GM18858 (cell line): ENCODE data around the gene PRDM15.

Experiments
- ATAC-seq: cut with Tn5 transposase; IDR thresholded peaks from one replicate; pipeline ENCODE4 v1.9.1; 2021; ENCODE audit not compliant: unreplicated experiment

The PRDM15 gene

DNA sequence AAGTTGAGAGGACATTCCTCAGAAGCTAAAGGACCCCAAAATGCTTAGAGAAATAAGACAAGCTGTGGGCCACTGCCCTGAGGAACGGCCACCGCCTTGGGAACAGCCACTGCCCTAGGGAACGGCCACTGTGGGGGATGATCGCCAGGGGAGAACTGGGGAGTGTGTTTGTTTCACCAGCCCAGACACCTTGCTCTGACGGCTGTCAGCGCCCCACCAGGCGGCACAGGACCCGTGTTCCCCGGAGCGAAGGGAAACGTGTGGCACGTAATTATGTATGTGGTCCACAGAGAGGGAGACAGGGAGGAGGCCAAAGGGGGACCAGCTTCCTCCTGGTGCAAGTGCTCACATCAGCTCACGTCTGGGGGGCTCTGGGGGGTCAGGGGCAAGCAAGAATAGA, 66.5 kb downstream of the PRDM15 start:
- ATAC-seq = no peak

DNA sequence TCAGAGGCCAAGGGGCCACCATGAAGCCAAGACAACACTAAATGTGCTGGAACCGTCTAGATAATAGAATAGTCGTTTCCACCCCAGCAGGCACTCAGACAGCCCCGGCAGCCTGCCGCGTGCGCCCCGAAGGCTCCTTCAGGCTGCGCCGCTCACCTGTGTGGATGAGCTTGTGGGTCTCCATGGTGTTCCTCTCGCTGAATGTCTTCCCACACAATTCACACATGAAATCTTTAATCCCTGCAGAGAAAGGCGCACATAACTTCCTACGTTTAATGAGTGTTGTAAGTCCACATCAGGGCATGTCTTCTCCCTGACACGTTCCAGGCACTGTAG, 68.6 kb downstream of the PRDM15 start:
- no peak for ATAC-seq

DNA sequence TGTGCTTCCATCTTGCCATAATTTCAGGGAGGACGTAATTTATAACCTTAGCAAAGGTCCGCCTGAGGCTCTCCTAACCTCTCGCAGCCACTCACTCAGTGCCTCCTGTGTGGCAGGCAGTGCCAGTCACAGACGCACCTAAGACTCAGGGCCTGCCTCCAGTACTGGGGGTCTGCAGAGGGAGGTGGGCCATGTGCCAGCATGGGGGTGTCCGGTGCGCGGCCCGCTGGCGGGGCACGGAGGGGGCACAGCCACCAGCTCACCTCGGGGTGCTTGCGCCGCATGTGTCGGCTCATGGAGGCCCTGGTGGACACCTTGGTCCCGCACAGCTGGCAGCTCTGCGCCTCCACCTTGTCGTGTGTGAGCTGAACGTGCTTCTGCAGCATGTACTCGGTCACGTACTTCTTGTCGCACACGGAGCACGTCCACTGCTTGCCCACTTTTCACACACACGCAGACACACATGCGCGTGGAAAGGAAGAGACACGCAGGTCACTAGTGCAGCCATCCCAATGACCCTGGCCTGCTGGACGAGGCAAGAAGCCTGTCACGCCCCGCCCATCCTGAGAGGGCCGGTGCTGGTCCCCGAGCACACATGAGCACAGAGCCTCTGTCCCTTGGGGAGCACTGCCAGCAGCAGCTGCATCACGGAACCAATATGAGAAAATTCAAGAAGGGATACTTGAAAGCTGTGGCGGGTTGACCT, 69.1 kb downstream of the PRDM15 start:
- no peak for ATAC-seq

DNA sequence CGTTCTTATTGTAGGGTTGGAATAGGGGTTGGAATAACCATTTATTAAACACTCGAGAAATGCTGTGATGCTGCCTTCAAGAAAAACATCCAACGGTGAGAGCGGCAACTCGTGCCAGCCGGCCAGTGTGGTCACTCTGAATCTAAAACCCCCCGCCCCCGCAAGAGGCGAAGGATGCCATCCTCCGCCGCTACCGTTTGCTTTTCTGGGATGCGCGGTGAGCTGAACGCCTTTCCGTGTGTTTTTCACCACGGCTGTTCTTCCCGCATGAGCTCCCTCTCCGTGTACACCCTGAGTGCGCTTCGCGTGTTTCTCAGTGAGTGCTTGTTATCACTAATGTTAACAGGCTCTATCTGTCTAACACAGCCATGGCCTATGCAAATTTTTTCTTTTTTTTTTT, 70.3 kb downstream of the PRDM15 start:
- ATAC-seq = no peak

DNA sequence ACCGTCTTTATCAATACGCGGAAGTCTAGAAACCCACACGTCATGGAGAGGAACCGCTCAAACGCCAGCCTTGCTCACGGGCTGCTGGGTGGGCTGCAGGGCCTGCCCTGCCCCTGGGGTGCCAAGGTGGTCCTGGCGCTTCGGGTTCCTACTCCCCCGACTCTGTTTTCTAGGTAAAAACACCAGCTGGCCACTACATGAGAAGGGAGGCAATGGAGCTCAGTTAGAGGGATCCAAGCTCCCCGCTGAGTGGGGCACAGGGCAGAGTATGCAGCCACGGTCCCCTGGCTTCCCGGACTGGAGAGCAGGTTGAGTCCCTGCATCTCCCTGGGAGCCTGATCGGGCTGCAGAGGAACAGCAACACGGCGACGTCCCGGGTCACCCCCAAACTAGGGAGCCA, 71.0 kb downstream of the PRDM15 start:
- no peak for ATAC-seq

DNA sequence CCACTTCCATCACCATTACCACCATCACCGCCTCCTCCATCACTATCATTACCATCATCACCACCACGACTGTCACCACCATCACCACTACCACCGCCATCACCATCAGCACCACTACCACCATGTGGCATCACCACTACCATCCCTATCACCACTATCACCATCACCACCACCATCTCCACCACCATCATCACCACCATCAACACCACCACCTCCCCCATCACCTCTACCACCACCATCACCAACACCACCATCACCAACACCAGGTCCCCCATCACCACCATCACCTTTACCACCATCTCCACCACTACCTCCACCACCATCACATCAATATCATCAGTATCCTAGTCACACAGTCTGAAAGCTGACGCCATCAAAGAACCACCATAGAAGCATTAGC, 72.4 kb downstream of the PRDM15 start:
- no peak for ATAC-seq

DNA sequence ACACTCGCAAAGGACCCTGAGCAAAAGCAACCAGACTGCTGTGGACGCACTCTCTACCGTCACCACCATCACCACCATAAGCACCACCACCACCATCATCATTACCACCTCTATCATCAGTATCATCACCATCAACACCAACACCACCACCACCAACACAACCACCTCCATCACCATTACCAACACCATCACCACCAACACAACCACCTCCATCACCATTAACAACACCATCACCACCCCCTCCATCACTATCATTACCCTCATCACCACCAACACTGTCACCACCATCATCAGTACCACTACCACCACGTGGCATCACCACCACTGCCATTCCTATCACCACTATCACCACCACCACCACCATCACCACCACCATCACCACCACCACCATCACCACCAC, 73.5 kb downstream of the PRDM15 start:
- no peak for ATAC-seq

DNA sequence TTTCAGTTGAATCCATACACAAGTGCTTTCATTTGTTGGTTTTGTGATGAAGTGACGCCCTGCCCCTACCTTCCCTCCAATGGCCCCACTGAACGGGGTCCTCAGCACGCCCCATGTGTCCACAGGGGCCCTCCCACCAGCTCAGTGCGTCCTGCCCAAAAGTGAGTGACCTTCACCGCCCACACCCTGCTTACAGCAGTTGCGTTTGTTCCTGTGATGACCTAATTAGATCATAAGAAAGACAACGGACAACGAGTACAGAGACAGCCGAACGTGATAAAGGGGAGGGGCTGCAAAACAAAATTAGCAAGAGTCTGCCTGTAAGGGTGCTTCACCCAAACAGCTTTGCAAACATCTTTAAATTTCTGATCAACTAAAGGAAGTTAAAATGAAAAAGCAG, 74.1 kb downstream of the PRDM15 start:
- ATAC-seq = no peak

DNA sequence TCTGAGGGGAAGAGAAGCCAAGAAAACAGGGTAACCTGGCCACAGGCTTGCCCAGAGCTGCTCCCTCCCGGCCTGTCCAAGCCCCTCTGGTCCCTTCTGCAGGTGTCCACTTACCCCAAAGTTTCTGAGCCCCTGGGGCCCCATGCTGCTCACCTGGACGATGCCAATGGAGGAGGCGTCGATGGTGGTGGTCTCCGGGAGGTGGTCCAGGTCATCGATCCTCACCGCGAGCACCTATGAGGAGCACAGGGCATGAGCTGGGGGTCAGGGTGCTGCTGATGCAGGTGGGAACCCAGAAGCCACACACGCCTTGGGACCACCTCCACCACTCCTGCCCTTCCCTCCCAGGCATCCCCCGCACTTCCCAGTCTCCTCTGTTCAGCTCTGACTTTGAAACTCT, 74.8 kb downstream of the PRDM15 start:
- no peak for ATAC-seq

DNA sequence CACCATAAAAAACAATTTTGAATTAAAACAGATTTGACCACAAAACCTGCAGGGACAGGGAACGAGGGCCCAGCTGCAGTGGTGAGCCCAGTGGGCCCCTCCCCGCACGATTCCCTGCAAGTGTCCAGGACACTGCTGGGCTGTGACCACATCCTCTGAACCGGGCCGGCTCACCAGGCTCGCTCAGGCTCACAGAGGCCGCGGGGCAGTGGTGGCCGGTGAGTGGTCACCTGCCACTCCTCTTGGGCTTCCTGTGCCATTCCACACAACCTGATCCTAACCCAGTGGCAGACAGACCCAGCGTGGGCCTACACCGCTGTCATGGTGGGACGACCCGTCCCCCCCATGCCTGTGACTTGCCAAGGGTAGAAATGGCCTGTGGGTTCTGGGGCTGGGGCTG, 75.8 kb downstream of the PRDM15 start:
- ATAC-seq = no peak

DNA sequence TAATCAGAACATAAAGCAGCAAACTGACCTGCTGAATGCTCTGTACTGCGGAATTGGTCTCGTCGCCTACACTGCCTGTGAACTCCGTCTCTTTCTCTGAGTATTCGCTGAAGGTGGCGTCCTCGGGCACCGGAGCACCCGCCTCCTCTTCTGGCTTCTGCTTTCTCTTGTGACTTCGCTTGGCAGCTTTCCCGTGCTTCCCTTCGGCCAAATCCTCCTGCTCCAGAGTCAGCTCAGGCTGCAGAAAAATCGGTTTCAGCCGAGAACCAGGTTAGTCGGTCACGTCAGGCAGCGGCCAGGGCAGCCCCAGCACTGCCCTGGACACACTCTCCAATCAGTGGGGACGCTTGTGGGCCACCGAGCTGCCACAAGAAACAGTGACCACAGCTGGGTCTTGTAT, 76.5 kb downstream of the PRDM15 start:
- no peak for ATAC-seq

DNA sequence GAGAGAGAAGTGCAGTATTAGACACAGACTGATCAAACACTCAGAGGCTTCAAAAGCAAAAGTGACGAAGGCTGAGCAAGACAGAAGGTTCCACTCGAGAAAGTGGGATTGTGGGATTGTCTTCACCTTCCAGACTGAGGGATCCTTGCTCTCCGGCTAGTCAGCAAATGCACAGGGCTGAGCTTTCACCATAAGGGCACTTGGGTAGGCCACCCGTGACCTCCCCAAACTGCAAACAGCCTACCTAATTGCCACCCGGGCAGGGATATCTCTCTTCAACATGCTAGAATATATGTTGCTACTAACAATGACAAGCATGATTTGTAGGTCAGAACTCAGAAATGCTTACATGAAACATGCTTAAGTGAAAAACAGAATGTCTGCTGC, 77.0 kb downstream of the PRDM15 start:
- ATAC-seq = no peak

DNA sequence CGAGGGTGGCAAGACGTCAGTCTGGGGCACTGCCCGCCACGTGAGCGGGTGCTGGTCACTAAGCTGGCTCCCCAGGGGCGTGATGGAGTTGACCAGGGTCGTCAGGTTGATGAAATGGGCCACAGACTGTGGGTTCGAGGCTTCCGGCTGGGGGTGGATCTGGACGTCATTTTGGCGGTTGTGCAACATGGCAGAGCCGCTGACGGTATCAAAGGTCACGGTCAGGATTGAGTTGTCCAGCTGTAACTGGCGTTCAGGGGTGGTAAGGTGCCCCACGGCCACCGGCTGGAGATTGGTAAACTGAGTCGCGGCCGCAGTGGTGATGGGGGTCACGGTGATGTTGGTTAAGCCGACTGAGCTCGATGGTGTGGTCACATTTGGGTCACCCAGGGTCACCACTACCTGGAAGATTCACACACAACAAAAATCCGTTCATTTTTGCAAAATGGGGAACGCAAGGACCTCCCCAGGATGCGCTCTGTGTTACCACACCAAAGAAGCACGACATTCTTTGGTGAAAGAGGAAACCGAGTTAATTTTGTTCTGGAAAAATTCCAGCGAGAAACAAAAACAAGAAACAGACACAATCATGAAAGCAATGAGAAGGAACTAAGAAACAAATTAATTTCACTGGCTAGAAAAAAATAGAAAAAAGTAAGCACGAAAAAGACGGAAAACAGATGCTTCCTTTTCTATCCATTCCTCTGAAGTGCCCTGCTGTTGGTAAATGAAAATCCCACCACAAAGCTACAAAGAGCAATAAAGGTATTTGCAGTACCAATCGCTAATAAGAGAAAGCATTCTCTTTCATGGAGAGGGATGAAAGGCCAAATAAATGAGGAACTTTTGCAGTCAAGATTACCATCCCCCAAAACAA, 77.6 kb downstream of the PRDM15 start:
- no peak for ATAC-seq

DNA sequence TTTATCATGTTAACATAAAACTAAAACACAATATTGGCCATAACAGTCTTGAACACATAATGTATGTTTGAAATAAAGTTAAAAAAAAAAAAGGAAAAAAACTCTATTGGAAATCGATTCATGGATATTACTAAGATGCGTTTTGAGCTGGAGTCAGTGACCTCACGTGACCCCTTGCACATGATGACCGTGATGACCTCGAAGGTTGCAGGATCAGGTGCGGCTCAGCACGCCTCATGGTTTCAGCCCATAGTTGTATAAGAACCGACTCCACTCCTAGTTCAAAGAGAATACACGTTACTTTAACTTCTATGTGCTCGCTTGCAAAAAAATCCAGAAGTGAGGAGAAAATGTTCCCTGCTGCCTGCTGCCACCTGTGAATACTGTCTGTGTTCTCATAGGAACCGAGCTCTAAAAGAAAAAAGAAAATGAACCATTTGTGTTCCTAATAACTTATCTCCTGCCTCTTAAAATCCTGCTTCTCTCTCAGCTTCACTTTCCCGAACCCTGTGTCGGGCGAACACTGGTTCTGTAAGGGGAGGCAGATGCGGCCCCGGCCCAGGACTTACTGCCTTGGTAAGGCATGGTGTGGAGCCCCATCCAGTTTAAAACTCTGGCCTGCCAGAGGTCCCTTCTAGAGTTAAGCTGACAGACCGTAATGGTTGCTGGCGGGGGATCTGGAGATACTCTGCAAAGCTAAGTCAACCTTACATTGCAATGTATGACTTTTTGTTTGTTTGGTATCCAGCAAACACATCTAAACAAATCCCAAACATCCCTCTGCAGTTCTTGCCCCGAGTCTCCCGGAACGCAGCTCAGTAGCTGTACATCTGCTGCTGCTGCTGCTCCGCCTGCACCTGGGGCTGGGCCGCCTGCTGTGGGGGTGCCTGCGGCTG, 78.5 kb downstream of the PRDM15 start:
- ATAC-seq = no peak

DNA sequence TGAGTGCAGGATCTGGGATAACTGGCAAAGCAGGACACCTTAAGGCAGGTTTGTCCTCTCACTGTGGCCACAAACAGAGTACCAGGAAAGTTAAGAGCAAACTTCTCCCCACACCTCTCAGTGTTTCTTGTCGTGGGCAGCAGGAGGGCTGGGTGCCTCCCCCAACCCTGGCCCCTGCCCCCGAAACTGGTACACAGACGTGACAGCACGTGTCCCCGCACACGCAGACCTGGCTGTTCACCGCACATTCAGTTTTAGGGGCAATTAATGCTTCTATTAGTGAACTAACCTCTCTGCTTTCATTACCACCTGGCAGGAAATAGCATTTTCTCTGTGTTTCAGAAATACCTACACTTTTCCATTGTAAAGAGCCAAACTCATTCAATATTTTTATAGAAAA, 79.4 kb downstream of the PRDM15 start:
- no peak for ATAC-seq

DNA sequence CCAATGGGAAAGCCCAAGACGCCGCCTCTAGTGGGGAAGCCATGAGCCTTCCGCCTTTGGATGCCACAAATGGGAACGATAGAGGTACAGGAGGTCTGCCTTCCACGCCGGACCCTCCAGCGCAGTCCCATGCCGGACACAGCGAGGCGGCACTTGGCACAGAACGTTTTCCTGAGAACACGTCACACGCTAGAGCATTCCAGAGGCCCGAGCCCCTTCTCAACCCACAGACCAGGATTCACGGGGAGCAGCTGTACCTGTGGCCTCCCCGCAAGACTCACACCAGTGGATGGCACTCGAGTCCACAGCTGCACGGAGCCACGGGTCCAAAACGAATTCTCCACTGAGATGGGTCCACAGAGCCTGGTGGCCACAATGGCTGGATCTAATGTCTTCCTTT, 80.8 kb downstream of the PRDM15 start:
- ATAC-seq = no peak

DNA sequence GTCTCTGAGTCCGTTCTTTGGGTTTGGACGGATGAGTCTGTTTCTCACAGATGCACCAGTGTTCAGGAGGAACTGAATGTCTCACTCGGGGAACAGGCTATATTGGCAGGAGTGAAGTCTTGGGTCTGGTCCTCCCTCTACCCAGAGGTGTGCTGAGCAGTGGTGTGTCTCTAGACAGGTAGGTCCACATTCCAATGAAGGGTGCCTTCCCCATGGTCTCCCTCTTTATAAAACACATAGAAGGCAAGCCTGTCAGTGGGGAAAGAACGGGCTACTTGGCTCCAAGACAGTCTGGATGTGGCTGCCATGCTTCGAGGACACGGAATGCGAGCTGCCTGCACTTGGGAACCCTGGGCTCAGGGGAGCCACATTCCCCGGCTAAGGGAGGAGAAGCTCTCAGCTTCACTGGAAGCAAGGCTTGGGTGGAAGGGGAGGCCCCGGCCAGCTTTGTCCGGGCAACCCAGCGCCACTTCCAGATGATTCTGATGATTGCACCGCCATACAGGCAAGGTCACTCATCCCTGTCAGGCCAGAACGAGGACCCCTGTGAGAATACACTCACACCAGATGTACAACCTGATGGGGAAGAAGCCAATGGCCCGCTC, 82.6 kb downstream of the PRDM15 start:
- ATAC-seq = no peak

DNA sequence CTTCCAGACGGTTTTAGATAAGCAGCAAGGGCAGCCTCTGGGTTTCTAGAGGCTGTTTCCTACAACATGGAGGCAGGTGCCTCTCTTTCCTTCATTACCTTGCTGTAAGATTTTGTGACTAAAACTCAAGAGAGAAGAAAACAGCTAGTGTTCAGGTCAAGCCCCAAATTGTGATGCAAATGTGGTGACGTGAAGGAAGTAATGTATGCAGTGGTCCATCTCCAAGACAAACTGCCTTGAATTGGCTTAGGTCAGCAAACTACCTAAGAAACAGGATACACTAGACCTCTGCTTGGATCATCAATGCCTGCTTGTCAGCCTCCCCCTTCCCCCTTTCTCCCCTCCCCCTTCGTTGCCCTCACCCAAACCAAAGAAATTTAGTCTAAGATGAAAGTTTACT, 83.4 kb downstream of the PRDM15 start:
- no peak for ATAC-seq

DNA sequence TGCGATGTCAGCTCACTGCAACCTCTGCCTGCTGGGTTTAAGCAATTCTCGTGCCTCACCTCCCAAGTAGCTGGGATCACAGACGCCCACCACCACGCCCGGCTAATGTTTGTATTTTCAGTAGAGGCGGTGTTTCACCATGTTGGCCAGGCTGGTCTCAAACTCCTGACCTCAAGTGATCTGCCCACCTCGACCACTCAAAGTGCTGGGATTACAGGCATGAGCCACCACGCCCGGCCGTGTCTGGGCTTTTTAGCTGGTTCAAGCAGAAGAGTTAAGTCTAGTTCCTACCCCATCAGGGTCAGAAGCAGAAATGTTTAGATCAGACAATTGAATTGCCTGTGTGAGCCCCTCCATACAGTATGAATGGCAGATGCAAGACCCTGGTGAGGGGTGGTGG, 84.5 kb downstream of the PRDM15 start:
- ATAC-seq = no peak

DNA sequence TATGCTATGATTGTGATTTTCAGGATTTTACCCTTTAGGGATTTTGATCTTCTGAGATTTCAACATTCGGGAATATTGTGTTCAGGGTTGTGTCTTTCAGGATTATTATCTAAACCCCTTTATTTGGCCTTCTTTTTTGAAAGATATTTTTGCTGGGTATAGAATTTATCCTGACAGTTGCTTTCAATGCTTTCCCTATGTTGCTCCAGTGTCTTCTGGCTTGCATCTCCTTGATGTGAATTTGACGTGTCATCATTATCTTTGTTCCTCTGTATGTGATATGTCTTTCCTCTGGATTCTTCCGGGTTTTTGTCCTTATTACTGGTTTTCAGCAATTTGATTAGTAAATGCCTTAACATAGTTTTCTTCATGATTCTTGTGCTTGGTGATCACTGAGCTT, 86.4 kb downstream of the PRDM15 start:
- no peak for ATAC-seq

DNA sequence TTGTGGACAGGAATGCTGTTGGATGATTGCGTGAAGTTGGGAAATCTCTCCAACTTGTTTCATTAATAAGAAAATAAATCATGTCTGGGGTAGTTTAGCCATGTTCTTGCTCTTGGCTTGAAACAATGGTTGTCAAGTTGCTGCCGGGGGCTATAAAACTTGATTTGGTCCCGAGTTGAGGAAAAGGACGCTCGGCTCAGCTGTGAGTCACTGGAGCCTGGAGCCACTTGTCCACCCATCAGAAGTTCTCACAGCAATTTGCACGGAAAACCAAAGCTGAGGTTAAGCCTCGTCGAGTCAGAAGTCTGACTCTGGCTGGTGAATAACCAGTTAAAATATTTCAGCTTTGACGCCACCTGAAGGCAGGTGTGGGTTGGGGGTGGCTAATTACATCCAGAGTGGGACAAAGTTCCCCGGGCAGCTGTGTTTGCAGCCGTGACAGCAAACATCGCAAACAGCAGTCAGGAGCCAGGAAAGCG, 92.6 kb downstream of the PRDM15 start:
- no peak for ATAC-seq
